Bronchial epithelial cell (primary cell): ENCODE measurements around the gene LCLAT1. TPM values are rescaled to one million over a fixed set of nuclear protein-coding genes. Genes with fewer than 3 reads are reported as not detected.
"Not testable (repeated sequence)": the region's sequence is repeated elsewhere in the genome, so short reads cannot be mapped to it uniquely, and the experiment has no call there.

Experiments
- DNase-seq: peaks from one replicate; pipeline ENCODE4 v3.0.0-alpha.2; 2010; ENCODE audit warnings: low read depth
- FAIRE-seq: peaks from 2 replicates; lab custom pipeline; 2011; peaks lifted over from hg19 to GRCh38; lab: Jason Lieb, UNC
- H3K27me3 ChIP-seq: 2 replicates; pipeline ENCODE4 v1.5.1; 2011; ENCODE audit warnings: low read length; ENCODE audit not compliant: control insufficient read depth, insufficient read depth
- H3K36me3 ChIP-seq: 2 replicates; pipeline ENCODE4 v1.5.1; 2011; ENCODE audit warnings: low read length; ENCODE audit not compliant: control insufficient read depth, insufficient read depth
- H3K4me3 ChIP-seq: 2 replicates; pipeline ENCODE4 v1.5.1; 2011; ENCODE audit warnings: mild to moderate bottlenecking, low read depth, low read length, control low read depth
- total RNA-seq: library from RNA; depleted of rRNA; stranded (reverse); fragments of >200 nt; gene quantifications from 2 replicates; pipeline ENCODE4 v1.2.1, GENCODE V29; 2014
- TF ChIP-seq, protein P1 (sequence below): IDR thresholded peaks from 2 replicates; pipeline ENCODE4 v1.5.1; 2011; ENCODE audit warnings: mild to moderate bottlenecking, moderate library complexity, low read length, control low read depth, inconsistent platforms; ENCODE audit not compliant: insufficient read depth, severe bottlenecking

The LCLAT1 gene
- total RNA-seq, 1 donor from 2014 or later = 8.7 TPM

DNA sequence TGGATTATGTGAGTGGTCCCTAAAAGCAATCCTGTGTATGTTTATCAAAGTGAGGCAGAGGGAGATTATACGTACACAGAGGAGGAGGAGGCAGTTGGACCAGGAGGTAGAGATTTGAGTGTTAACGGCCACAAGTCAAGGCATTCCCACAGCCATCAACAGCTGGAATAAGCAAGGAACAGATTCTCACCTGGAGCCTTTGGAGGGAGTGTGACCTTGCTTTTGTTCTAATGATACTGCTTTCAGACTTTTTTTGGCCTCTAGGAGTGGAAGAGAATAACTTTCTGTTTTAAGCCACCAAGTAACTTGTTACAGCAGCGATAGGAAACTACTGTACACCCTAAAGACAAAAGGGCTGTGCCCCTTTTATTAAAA lies 18.1 kb downstream of the LCLAT1 start:
- Histone ChIP-seq H3K36me3 (no peaks in the 10 kb centered on the region), H3K4me3 (no peak overlapping the region), H3K27me3 (no peaks in the 10 kb centered on the region)
- FAIRE-seq = no peak
- DNase-seq = no peak
- TF ChIP-seq, protein P1, sequence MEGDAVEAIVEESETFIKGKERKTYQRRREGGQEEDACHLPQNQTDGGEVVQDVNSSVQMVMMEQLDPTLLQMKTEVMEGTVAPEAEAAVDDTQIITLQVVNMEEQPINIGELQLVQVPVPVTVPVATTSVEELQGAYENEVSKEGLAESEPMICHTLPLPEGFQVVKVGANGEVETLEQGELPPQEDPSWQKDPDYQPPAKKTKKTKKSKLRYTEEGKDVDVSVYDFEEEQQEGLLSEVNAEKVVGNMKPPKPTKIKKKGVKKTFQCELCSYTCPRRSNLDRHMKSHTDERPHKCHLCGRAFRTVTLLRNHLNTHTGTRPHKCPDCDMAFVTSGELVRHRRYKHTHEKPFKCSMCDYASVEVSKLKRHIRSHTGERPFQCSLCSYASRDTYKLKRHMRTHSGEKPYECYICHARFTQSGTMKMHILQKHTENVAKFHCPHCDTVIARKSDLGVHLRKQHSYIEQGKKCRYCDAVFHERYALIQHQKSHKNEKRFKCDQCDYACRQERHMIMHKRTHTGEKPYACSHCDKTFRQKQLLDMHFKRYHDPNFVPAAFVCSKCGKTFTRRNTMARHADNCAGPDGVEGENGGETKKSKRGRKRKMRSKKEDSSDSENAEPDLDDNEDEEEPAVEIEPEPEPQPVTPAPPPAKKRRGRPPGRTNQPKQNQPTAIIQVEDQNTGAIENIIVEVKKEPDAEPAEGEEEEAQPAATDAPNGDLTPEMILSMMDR = no peak

DNA sequence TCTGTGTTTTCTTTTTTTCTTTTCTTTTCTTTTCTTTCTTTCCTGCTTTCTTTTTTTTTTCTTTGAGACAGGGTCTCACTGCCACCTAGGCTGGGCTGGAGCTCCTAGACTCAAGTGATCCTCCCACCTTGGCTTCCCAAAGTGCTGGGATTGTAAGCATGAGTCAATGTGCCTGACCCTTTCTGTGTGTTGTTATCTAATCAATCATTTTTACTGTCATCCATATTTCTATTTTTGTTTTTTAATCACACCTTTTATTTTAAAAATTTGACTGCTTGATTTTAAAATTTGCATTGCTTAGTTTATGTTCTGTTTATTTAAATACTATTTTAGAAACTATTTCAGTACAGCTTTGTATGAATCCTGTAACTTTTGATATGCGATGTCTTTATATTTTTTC lies 19.2 kb downstream of the LCLAT1 start:
- DNase-seq (no peak), FAIRE-seq (no peak)
- TF ChIP-seq, protein P1 = no peak

DNA sequence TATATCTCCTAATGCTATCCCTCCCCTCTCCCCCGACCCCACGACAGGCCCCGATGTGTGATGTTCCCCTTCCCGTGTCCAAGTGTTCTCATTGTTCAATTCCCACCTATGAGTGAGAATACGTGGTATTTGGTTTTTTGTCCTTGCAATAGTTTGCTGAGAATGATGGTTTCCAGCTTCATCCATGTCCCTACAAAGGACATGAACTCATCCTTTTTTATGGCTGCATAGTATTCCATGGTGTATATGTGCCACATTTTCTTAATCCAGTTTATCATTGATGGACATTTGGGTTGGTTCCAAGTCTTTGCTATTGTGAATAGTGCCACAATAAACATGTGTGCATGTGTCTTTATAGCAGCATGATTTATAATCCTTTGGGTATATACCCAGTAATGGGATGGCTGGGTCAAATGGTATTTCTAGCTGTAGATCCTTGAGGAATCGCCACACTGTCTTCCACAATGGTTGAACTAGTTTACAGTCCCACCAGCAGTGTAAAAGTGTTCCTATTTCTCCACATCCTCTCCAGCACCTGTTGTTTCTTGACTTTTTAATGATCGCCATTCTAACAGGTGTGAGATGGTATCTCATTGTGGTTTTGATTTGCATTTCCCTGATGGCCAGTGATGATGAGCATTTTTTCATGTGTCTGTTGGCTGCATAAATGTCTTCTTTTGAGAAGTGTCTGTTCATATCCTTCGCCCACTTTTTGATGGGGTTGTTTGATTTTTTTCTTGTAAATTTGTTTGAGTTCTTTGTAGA lies 20.2 kb downstream of the LCLAT1 start:
- not testable (repeated sequence) for DNase-seq, H3K27me3 ChIP-seq, FAIRE-seq, H3K4me3 ChIP-seq, H3K36me3 ChIP-seq

More for the DNA sequence above, 19.2 kb downstream of the LCLAT1 start:
- no peak overlapping the region for H3K4me3 ChIP-seq
- no peaks in the 10 kb centered on the region for H3K27me3 ChIP-seq
- H3K36me3 ChIP-seq = no peaks in the 10 kb centered on the region

DNA sequence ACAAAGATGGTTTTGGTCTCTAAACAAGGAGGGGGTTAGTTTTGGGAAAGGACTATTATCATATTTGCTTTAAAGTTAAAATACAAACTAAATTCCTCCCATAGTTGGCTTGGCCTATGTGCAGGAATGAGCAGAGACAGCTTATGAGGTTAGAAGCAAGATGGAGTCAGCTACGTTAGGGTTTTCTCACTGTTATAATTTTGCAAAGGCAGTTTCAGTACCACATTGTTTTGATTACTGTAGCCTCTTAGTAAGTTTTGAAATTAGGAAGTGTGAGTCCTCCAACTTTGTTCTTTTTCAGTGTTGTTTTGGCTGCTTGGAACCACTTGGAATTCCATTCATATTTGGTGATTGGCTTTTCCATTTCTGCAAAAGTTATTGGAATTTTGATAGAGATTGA lies 23.4 kb downstream of the LCLAT1 start:
- Histone ChIP-seq H3K4me3 (no peak overlapping the region), H3K27me3 (no peaks in the 10 kb centered on the region), H3K36me3 (no peaks in the 10 kb centered on the region)
- FAIRE-seq (no peak), DNase-seq (no peak)
- TF ChIP-seq, protein P1 = no peak

DNA sequence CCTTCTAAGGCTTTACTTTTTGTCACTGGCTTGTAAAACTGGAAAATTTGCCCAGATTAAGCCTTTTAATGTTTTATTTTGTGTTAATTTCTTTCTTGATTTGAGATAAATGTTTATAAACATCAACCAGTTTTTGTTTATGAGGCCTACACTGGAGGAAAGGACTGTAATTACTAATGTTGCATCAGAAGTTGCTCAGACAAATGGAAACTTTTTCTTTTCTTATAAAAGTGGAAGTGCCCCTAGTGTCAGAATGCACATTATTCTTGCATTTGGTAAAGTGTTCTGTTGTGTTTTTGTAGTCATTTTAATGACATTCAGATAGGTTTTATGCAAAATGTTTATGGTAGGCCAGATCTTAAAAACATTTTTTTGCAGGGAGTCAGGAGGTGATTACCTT lies 25.3 kb downstream of the LCLAT1 start:
- Histone ChIP-seq H3K36me3 (no peaks in the 10 kb centered on the region), H3K4me3 (no peak overlapping the region), H3K27me3 (no peaks in the 10 kb centered on the region)
- TF ChIP-seq, protein P1 = no peak
- DNase-seq (no peak), FAIRE-seq (no peak)

DNA sequence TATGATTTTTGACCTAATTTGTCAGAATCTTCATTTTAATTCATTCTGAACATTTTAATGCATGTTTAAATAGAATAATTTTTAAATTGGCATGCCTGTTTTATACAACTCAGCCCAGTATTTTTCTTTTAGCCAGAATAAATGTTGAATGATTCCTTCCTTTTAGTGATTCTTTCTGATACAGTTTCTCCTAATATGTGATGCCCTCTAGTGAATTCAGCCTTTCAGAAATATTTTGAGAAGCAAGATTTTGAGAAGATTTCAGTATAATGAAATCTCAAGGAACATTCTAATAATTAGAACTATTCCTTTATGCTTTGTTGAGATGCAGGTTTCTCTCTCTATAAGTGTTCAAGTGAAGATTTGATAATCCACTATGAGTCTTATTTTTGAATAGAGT lies 28.5 kb downstream of the LCLAT1 start:
- no peaks in the 10 kb centered on the region for H3K36me3 ChIP-seq
- FAIRE-seq = no peak
- DNase-seq = no peak
- no peak overlapping the region for H3K4me3 ChIP-seq
- no peaks in the 10 kb centered on the region for H3K27me3 ChIP-seq
- TF ChIP-seq, protein P1 = no peak
